ENCODE measurements around the gene KIRREL3.

The KIRREL3 gene

GRCh38 chr11:126997196-126997595 is 3.4 kb downstream of the KIRREL3 start:
- DNase-seq (ENCODE audit: low read depth): no peak

- DNase-seq (ENCODE audit: low read depth): no peak
Measured at GRCh38 chr11:126996036-126996804, 4.3 kb downstream of the KIRREL3 start.

GRCh38 chr11:126993599-126993998 is 7.0 kb downstream of the KIRREL3 start:
- no peak for DNase-seq (ENCODE audit: low read depth)

DNA sequence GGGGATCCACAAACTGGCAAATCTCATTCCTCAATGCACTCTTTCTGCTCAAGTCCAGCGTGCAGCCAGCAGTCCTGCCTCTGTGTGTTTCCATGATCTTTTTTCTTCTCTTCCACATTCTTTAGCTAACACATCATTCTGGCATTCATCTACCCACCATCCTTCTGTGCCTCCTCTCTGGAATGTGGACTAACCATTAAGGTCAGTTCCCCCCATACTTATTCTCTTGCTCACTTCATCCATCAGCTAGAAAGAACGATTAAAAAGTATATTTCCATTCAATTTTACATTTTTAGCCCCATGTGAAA is 7.8 kb downstream of the KIRREL3 start:
- no peak for DNase-seq (ENCODE audit: low read depth)

DNA sequence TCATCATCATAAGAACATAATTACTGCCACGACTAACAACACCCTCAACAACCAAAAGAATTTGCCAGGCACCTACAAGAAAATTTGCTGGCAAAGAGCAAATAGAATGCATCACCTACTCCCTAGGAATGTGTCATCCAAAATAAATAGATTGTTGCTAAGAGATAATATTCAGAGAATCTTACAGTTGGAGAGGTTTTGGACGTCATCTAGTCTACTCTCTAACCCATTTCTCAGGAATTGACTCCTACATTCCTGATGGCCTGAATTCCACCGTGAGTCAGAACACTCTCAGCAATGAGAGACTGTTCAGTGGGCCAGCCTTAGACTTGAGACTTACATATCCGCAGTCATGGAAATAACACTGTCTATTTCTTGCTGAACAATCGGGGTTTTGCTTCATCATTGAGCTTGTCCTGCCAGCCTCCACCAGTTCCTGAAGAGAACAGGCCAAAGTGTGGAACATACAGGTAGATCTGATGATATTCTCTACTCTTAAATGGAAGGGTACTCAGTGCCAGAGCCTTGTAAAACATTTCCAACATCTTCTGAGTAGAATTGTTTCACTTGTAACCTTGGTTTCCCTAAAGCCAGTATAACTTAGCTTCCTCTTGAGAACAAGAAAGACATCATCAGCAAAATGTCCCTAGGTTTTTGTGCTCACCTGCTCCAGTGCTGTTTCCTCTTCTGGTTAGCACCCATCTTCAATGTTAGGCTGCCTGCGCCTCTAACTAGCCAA is 8.3 kb downstream of the KIRREL3 start:
- DNase-seq (ENCODE audit: low read depth): no peak

- no peak for DNase-seq (ENCODE audit: low read depth)
Measured at GRCh38 chr11:126991596-126991995, 9.0 kb downstream of the KIRREL3 start.

DNA sequence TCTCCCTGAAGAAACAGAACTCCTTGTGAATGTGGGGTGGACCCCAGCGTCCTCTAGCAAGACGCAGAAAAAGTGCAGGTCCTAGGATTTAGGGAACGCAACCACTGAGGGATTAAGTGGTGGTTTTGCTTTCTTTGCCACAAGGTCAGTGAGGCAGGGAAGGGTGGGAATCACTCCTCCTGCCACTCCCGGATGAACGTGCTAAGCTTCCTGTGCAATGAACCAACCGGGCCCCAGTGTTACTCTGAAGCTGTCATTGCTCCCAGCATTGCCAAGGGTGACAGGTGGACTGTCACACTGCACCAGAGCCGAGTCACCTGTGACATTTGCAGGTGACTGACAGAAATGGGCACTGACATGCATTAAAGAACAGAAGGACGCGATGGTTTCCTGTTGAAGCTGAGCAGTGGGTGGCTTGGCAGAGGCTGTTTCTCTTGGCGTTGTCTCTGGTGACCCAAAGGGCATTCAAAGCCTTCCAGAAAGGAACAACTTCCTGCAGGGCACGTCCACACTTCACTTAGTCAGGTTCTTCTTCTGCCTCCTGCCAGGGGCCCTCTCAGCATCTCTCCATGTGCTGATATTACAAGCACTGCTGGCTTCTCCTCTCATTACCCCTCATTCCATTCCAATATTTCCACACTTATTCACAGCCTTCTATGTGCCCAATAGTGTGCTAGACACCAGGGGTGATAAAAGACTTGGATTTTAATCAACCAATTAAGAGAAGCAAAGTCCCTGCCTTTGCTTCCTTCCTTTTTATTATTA is 9.7 kb downstream of the KIRREL3 start:
- DNase-seq (ENCODE audit: low read depth): no peak

DNA sequence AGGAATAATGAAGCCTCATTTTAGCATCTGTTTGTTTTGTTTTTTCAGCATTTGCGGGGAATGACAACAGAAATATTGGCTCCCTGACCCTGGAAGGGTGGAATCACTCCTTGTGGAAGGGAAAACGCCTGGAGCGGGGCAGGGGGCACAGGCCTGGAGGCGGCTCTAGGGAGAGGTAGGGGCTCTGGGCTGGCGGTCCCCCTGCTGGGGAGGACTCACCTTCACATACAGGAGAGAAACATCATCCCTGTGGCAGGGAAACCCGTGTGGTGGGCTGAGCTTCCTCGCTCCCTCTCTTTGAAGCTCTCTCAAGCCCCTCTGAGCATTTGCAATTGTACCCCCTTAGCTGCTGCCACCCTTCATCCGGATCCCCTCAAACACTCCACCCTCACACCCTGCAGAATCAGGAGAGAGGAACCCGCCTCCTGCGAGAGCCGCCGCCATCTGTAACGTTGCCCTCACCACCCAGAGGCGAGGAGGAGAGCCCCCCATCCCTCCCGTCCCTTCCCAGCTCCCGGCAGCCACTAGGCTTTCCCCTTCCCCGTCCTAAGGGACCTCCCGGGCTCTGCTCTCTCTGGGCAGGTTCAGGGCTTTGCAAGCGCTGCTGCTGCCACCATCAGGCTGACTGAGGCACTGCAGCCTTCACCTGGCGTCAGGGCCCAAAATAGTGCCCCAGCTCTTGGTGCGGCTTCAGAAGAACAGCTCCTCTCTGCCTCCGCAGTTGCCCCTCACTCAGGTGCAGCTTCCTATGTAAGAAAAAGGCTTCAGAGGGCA is 10.4 kb downstream of the KIRREL3 start:
- peak; percentile 33 for DNase-seq (ENCODE audit: low read depth)

- no peak for DNase-seq (ENCODE audit: low read depth)
Measured at GRCh38 chr11:126988655-126989054, 11.9 kb downstream of the KIRREL3 start.

- no peak for DNase-seq (ENCODE audit: low read depth)
Measured at GRCh38 chr11:126981635-126982034, 18.9 kb downstream of the KIRREL3 start.

GRCh38 chr11:126978911-126979310 is 21.7 kb downstream of the KIRREL3 start:
- no peak for DNase-seq (ENCODE audit: low read depth)

DNA sequence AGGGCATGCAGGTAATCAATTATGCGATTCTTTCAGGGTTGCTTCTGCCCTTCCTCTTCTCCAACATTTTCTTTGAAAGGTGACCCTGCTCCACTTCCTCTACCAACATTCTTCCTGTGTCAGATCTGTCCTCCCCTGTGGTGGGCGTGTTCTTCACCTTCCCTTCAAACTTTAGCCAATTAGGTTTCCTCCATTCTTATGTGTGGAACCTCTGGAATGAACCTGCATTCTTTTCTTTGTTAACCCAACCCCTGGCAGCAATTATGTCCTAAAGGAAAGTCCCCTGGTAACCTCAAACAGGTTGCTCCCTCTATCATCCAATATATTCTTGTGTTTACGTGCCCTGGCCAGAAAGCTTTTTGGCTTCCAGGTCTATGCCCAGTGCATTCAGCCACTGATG is 22.4 kb downstream of the KIRREL3 start:
- no peak for DNase-seq (ENCODE audit: low read depth)

- no peak for DNase-seq (ENCODE audit: low read depth)
Measured at GRCh38 chr11:126973051-126973450, 27.5 kb downstream of the KIRREL3 start.

DNA sequence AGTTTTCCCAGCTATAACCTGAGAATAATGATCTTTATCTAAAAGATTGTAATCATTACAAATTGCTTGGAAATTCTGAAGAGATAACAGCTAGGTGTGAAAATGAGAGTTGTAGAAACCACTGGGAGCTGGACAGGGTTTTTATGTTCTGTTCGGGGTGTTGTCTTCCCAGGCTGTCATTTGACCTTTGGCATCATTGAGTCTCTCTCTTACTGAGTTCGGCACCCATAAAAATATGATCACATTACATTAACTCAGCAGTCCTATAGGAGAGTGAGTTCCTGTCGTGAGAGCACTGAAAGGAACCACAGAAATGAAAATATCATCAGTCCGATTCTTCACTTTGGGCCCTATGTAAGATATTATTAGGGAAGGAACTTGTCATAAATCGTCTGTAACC is 29.3 kb downstream of the KIRREL3 start:
- no peak for DNase-seq (ENCODE audit: low read depth)

DNA sequence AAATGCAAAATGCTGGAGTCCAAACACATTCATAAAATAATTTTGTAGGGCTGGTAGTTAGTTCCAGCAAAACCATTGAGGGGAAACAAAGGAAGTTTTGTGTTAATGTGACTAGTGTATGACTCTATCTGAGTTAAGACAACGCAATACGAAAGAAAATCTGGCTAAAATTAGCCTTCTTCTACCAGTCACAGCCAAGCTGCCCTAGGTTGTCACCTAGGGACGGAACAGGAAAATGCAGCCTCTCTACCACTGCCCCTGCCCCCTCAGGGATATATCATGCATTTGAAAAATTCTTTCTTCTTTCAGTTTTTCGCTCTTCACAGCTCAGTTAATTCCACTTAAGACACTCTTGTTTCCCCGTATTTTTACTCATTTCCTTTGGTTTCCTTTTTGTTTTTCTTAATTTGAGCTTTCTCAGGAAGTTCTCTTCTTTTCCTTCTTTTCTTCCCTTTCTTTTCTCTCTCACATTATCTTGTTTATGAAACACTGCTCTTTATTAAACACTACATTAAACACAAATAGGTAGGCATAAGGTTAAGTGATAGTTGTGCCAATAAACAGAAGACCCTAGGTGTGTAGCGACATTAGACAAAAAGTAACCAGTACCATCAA is 30.6 kb downstream of the KIRREL3 start:
- DNase-seq (ENCODE audit: low read depth): no peak

DNA sequence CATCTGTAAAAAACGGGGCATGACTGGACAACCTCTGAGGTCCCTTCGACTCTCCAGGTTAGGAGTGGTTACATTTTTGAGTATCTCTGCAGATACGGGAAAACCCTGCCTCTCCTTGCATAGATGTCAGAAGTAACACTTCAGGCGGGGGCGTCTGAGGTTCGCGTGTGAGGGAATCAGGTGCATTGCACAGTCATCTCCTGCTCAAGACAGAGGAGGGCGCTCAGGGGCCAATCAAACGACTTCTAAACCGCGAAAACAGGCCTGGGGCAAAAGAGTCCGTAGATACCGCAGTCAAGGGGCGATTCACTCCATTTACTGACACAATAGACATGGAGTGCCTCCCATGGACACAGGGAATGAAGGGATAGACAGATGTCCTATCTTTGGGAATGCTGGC is 31.7 kb downstream of the KIRREL3 start:
- DNase-seq (ENCODE audit: low read depth): no peak

DNA sequence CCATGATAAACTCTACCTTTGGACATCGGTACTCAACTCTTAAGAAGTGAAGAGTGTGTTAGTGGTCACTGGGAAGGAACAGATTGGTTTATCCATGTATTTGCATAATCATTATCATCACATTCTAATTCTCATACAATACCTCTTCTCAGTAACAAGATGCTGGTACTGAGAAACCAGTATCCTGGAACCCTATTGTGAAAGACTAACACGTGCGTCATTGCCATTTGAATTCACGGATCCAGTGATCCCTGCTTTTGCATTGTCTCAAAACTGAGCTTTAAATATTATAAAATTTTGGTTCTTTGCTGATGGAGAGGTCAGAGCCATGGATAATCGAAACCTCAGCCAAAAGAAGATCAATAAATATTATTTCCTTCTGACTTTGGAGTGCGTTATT is 35.2 kb downstream of the KIRREL3 start:
- DNase-seq (ENCODE audit: low read depth): no peak

DNA sequence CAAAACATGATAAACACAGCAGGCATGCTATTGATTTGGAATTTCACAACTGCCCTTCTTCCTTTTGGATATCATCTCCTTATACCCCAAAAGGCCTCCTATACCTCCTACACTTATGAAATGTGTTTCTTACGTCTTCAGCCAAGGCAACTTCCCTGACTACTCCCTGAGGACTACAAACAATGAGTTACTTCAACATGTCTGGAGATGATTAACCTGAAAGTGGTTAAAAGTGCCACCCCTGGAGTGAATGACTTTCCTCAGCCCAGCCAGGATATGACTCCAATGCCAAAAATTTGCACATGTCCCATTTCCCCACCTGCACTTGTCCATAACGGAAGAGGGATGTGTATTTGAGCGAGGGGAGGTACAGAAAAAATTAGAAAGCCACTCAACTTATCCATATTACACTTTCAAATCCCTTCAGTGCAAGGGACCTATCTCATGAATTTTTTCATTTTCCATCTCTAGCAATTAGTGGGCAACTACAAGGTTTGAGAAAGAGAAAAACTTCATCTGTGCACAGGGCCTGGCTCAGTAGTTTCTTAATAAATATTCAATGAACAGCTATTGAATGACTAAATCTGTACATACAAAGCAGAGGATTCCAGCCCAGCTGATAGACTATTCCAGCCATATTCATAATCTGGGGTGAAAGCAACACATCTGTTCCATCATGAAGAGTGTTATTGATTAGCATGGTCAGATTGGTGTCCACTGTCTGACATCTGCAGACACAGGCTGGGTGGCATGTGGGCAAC is 36.8 kb downstream of the KIRREL3 start:
- DNase-seq (ENCODE audit: low read depth): no peak

- no peak for DNase-seq (ENCODE audit: low read depth)
Measured at GRCh38 chr11:126963115-126963514, 37.5 kb downstream of the KIRREL3 start.

DNA sequence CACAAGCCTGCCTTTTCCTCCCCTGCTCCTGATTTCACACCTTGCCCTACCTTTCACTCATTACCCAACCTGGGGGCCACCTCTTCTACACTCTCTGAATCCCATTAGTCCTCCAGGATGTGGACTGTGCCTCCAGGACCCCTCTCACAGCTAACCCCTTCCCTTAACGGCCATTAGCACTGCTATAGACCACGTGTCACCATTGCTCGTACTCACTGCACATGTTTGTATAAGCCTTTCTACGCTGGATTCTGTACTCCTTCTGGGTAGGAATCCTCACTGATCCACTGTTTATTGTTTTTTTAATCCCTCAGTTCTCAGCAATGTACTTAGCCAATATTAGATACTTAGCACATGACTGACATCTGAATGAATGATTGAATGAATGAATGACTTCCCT is 40.9 kb downstream of the KIRREL3 start:
- no peak for DNase-seq (ENCODE audit: low read depth)

DNA sequence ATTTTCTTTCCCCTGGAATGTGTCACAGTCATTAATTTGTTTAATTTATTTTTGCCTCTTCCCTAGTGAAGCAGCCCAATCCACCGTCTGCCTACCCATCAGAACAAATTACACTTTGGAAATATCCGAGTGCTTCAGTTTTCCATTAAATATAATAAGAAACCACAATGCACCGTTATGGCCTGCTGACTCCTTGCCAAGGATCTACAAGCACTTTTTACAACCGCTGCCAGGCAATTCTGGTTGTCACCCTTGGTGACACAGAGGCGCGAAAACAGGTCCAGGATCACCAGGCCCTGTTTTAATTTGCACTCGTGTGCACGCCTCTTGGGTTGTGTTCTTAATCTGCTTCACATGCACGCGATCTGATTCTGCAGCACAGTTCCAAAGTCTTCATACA is 43.9 kb downstream of the KIRREL3 start:
- DNase-seq (ENCODE audit: low read depth): no peak
